Activated CD4-positive, alpha-beta T cell treated with anti-CD3 and anti-CD28 coated beads for 36 hours (primary cell): ENCODE measurements around the gene FMNL2. TPM values are rescaled to one million over a fixed set of nuclear protein-coding genes. Genes with fewer than 3 reads are reported as not detected.

Experiments
- ATAC-seq: fragments of 200-7000 bp; cut with Tn5 transposase; one replicate; pipeline ENCODE4 v1.10.0; 2021; ENCODE audit warnings: mild to moderate bottlenecking, moderate library complexity
- CTCF ChIA-PET: fragments of 350-600 bp; sonication (Branson Sonifier 250); formaldehyde crosslinking; loops from one replicate; lab custom pipeline; 2021; ENCODE audit warnings: antibody characterized with exemption; lab: Charles Lee
- POLR2A ChIA-PET: fragments of 350-600 bp; sonication (Branson Sonifier 250); formaldehyde crosslinking; loops from one replicate; lab custom pipeline; 2021; ENCODE audit warnings: antibody characterized with exemption, inconsistent platforms; lab: Charles Lee
- DNase-seq: peaks from one replicate; pipeline ENCODE4 v3.0.0-alpha.2; 2020
- H3K27ac Mint-ChIP-seq: one replicate; pipeline ENCODE4 v1.8.0; 2021; ENCODE audit warnings: mixed read lengths
- H3K27me3 Mint-ChIP-seq: one replicate; pipeline ENCODE4 v1.8.0; 2021; ENCODE audit warnings: mixed read lengths
- H3K36me3 Mint-ChIP-seq: one replicate; pipeline ENCODE4 v1.8.0; 2021; ENCODE audit warnings: low read depth, mixed read lengths
- H3K4me1 Mint-ChIP-seq: one replicate; pipeline ENCODE4 v1.8.0; 2021; ENCODE audit warnings: mixed read lengths
- H3K4me3 Mint-ChIP-seq: one replicate; pipeline ENCODE4 v1.8.0; 2021; ENCODE audit warnings: mild to moderate bottlenecking, moderate library complexity, mixed read lengths
- H3K9me3 Mint-ChIP-seq: one replicate; pipeline ENCODE4 v1.8.0; 2021; ENCODE audit warnings: low read depth, mixed read lengths
- intact Hi-C, 2 experiments: fragments of 100-400 bp; cut with DNase I in 1 of 2; cut with micrococcal nuclease in 1 of 2; formaldehyde crosslinking; loops; one replicate each; pipeline versions ENCODE4 v1.14.2 to v1.15.1; 2022 to 2024; cut with DNase I, micrococcal nuclease
- total RNA-seq, 2 experiments: library from RNA; stranded (reverse); gene quantifications; one replicate each; pipeline ENCODE4 v1.2.3, GENCODE V29; 2021

FMNL2 gene
- total RNA-seq, 2 experiments from 2014 or later: 3.0 to 3.3 TPM

DNA sequence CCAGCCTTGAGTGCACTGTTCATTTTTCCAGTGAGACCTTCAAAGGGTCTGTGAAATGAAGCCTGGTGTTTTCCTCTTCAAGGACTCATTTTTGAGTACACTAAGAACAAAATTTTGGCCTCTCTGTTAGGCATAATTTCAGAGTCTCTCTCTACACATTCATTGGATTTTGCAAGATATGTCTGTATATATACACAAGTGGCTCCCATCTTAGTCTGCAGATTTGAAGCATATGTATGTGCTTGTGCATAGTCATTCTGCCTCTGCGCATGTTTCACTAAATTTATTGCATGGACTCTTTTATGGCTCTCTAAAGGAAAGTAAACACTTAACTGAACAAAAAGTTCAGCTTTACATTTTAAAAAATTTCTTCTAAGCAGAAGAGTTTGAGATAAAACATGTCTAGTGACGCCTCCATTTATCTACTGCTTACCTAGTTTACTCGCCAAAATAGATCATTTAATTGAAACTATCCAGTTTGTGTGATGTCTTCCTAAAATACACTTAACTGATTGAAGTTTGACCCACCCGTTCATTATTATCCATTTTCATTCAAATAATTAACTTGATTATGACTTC, 145.9 kb downstream of the FMNL2 start:
- POLR2A ChIA-PET: no interaction called here
- Mint-ChIP-seq H3K9me3 (no peaks in the 10 kb centered on the region), H3K4me3 (no peak overlapping the region), H3K27me3 (peaks cover 3% of the 10 kb centered on the region), H3K4me1 (no peaks in the 10 kb centered on the region), H3K36me3 (no peaks in the 10 kb centered on the region), H3K27ac (no peak overlapping the region)
- DNase-seq (no peak), ATAC-seq (no peak)
- intact Hi-C loops: no loop called here
- CTCF ChIA-PET: no interaction called here

DNA sequence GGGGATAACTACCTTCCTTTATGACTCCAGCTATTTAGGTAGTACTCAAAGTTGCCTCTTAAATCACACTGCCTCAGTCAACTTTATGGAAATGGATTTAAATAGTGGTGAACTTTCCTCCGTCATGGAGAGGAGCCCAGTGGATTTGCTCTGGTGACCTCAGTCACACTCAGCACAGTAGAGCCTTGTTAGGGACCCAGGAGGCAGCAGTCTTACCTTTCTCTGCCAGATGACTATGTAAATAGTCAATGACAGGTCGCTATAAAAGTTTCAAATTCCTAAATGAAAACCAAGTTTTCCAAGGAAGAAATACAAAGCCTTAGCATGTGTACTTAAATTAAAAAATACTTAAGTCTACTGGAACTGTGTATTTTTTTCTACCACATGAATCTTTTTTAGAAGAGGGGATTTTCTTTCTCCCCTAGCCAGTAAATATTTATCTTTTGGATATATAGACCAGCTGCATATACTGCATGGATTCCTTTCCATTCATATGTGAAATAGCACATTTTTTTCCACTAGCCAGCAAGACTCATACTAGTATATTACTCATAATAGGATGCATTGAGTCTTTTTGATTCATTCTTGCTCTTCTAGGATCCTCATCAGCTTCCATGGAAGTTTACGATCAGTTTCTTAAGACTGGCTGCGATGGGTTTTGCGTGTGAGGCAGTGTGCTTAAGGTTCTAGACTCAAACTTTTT, 147.1 kb downstream of the FMNL2 start:
- Mint-ChIP-seq H3K4me3 (no peak overlapping the region), H3K27me3 (peaks cover 3% of the 10 kb centered on the region), H3K9me3 (no peaks in the 10 kb centered on the region), H3K4me1 (no peaks in the 10 kb centered on the region), H3K27ac (no peak overlapping the region), H3K36me3 (no peaks in the 10 kb centered on the region)
- ChIA-PET POLR2A (interaction anchor here (0.7 kb wide), 1 partner anchor 87 kb away, joined by 3 read pairs; no protein-coding TSS in a partner anchor), CTCF (no interaction called here)
- no peak for ATAC-seq
- intact Hi-C loops: no loop called here
- DNase-seq: no peak

DNA sequence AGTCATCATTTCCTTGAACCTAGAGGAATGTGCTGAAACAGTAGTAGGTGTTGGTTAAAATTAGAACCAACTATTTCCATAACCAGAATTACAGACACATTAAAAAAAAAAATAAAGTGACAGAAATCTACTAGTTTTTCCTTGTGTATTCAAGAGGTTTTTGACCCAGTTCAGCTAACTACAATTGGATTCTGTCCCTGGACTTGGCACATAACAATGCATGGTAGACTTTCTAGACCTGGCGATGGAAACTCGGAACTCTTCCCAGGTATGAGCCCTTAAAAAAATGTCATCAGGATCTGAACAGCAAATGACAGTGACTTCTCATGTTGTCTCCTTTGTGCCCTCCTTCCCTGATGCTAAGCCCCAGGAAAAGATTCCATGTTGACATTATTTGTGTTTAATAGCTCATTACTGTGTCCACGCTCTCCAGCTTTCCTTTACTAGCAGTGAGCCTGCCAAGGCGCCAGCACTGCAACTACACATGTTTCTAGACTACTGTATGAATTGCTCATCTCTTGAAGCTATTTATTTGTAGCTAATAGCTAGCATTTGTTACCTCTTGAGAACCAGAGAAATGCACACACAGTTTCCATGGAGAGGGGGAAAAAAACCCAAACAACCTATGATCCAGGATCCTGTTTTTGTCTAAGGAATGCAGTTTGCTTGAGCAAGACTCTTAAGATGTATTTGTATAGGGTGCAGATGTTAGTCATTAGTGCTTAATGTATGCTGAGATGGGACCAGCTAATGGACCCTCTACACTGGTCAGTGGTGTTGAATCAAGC, 148.5 kb downstream of the FMNL2 start:
- no peaks in the 10 kb centered on the region for H3K36me3 Mint-ChIP-seq
- DNase-seq (no peak), ATAC-seq (no peak)
- H3K4me1 Mint-ChIP-seq: no peaks in the 10 kb centered on the region
- ChIA-PET POLR2A (no interaction called here), CTCF (interaction anchor here (0.7 to 1.9 kb wide), 2 partner anchors 115 to 151 kb away, joined by 3 to 4 read pairs; no protein-coding TSS in a partner anchor)
- intact Hi-C loops: no loop called here
- no peak overlapping the region for H3K4me3 Mint-ChIP-seq
- H3K27me3 Mint-ChIP-seq: peaks cover 3% of the 10 kb centered on the region
- no peak overlapping the region for H3K27ac Mint-ChIP-seq
- no peaks in the 10 kb centered on the region for H3K9me3 Mint-ChIP-seq

DNA sequence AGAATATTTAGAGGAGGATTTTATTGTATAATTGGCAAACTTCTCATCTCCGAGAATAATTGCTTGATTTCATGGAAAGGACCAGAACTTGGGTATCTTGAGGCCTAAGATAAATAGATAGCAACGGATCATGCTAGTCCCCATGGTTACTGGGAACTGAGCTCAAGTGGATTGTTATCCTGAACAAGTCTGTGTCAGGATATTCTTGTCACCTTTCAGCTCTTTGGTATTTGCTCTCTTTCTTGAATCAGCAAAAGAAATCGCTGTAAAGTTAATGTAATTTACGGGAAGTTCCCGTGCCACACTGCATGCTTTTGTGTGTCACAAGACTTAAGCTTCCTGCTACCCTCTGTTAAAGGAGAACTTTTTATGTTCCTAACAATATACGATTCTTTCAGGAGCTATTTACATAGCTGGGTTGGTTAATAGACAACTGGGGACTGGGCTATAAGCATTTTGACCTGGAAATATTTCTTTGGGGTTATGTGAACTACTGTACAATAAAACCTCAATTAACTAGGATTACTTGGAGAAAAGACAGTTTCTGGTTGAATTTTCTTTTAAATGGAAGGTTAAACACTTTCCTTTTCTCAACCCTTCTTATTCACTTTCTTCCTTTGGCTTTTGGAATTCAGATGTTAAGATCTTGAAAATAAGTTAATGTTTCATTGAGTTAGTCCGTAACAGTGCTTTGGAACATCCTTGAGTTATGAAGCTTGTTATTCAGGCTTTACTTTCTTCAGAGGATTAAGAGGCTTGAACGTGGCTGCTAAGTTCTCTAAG, 151.2 kb downstream of the FMNL2 start:
- POLR2A ChIA-PET: no interaction called here
- H3K36me3 Mint-ChIP-seq: no peaks in the 10 kb centered on the region
- peaks cover 6% of the 10 kb centered on the region for H3K27me3 Mint-ChIP-seq
- no peak overlapping the region for H3K4me3 Mint-ChIP-seq
- no peaks in the 10 kb centered on the region for H3K4me1 Mint-ChIP-seq
- no peak overlapping the region for H3K27ac Mint-ChIP-seq
- CTCF ChIA-PET: interaction anchor here (0.6 to 1.3 kb wide), 3 partner anchors 9 to 1297 kb away, joined by 3 to 4 read pairs (median 3); no protein-coding TSS in a partner anchor
- H3K9me3 Mint-ChIP-seq: no peaks in the 10 kb centered on the region
- ATAC-seq (no peak), DNase-seq (no peak)
- intact Hi-C loops: no loop called here

DNA sequence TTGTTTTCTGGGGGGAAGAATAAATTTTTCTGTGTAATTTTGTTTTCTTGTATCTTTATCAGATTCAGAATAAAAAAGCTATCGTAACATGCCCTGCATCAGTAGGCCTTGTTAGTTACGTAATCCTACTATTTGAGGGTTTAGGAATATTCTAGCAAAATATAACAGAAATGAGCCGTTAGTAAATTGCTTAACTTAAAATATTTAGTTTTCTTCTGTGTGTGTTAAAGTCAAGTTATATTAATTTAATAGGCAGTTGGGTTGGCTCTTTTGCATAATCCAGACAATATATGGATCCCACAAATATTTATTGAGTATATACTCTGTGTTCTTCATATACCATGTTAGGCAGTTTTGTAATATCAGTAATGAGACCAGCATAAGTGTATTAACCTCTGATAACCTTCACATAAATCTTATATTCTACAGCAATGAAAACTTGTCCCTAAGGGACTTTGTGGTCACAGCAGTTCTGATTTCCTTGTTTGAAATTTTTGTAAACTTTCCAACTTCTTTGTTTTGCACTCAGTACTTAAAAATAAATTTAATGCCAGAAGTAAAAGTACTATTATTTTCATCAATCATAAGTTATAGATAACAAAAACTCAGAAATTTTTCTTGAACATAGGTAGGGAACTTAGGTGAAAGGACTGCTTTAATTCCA, 151.9 kb downstream of the FMNL2 start:
- Mint-ChIP-seq H3K36me3 (no peaks in the 10 kb centered on the region), H3K9me3 (no peaks in the 10 kb centered on the region), H3K27ac (no peak overlapping the region), H3K4me1 (no peaks in the 10 kb centered on the region), H3K27me3 (peaks cover 8% of the 10 kb centered on the region), H3K4me3 (no peak overlapping the region)
- ATAC-seq (no peak), DNase-seq (no peak)
- intact Hi-C loops: no loop called here
- ChIA-PET POLR2A (no interaction called here), CTCF (interaction anchor here (0.6 to 1.3 kb wide), 3 partner anchors 10 to 1298 kb away, joined by 3 to 4 read pairs (median 3); no protein-coding TSS in a partner anchor)

DNA sequence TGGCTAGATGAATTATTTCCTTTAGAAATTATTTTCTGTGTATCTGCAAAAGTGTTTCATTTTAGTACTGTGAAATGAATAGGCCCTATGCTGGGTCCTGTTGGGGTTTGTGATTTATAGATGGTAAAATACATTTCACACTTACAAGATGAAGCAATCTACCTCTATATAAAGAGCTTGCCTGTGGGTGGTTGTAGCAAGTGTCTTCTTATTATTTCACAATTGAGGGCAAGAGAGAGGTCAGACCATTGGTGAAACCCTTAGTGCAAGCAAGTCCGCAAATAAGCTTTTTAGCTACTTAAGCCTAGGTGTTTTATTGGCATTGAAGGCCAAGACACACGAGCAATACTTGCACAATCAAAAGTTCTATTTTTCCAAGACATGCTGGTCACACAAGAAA, 153.1 kb downstream of the FMNL2 start:
- no peaks in the 10 kb centered on the region for H3K9me3 Mint-ChIP-seq
- intact Hi-C loops: no loop called here
- CTCF ChIA-PET: interaction anchor here (0.6 kb wide), 1 partner anchor 11 kb away, joined by 3 read pairs; no protein-coding TSS in a partner anchor
- DNase-seq: no peak
- peak; percentile 16 for ATAC-seq
- H3K4me3 Mint-ChIP-seq: no peak overlapping the region
- H3K27me3 Mint-ChIP-seq: peaks cover 14% of the 10 kb centered on the region
- no peaks in the 10 kb centered on the region for H3K36me3 Mint-ChIP-seq
- H3K4me1 Mint-ChIP-seq: no peaks in the 10 kb centered on the region
- no peak overlapping the region for H3K27ac Mint-ChIP-seq
- POLR2A ChIA-PET: no interaction called here

DNA sequence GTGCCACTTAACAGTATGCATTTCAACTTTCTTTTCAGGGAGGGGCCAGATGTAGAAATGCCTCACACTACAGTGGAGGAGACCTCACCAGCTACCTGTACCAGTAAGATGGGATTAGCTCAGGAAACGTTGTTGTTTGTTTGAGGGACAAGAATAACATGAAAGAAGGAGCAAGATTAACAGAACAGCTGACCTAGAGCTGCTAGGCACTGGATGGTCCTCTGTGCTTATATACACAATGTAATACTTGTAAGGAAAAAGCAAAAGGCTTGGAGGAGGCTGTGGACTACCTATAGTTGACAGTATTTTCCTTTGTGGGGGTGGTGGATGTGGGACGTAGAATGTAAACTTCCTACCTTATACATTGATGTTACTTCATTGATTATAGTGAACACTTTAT, 154.4 kb downstream of the FMNL2 start:
- Mint-ChIP-seq H3K4me3 (no peak overlapping the region), H3K27ac (no peak overlapping the region), H3K9me3 (no peaks in the 10 kb centered on the region), H3K36me3 (no peaks in the 10 kb centered on the region), H3K4me1 (no peaks in the 10 kb centered on the region), H3K27me3 (peaks cover 20% of the 10 kb centered on the region)
- ATAC-seq (no peak), DNase-seq (no peak)
- intact Hi-C loops: no loop called here
- ChIA-PET POLR2A (no interaction called here), CTCF (interaction anchor here (0.7 kb wide), 1 partner anchor 988 kb away, joined by 3 read pairs; no protein-coding TSS in a partner anchor)

DNA sequence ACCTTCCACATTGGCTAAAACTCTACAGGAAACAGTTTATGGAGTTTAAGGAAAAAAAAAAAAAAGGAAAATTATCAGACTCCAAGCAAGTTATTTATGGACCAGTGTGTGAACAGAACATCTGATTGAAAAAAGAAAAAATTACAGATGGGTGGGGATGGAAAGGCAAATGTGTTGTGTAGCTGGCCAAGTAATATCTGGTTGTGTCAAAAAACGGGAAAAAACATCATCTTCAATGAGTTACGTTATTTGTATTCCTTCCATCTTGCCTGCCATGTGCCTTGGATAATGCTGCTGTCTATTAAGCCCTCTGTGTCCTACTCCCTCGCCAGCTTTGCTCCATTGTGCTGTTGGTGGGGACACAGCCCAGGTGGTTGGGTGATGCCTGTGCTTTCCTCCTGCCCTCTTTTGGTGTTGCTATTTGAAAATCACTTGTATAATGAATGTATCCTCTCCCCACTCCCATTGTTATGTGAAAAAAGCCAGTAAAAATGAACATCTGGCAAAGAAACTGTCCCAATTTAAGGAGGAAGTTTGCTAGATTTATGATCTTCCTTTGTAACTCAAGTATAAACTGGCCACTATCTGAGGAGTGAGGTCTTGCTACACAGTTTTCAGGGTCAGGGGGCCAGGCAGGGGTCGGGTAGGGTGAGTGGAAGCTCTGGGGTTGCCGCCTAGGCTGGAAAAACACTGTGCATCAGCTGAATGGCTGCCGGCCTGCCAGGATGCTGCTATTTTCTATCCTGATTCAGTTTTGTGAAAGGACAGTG, 155.9 kb downstream of the FMNL2 start:
- Mint-ChIP-seq H3K27ac (no peak overlapping the region), H3K36me3 (no peaks in the 10 kb centered on the region), H3K4me3 (no peak overlapping the region), H3K4me1 (no peaks in the 10 kb centered on the region), H3K27me3 (peaks cover 21% of the 10 kb centered on the region), H3K9me3 (no peaks in the 10 kb centered on the region)
- DNase-seq (no peak), ATAC-seq (no peak)
- POLR2A ChIA-PET: no interaction called here
- CTCF ChIA-PET: interaction anchor here (0.7 to 1.1 kb wide), 2 partner anchors 14 to 239 kb away, joined by 3 read pairs; no protein-coding TSS in a partner anchor
- intact Hi-C loops: no loop called here

DNA sequence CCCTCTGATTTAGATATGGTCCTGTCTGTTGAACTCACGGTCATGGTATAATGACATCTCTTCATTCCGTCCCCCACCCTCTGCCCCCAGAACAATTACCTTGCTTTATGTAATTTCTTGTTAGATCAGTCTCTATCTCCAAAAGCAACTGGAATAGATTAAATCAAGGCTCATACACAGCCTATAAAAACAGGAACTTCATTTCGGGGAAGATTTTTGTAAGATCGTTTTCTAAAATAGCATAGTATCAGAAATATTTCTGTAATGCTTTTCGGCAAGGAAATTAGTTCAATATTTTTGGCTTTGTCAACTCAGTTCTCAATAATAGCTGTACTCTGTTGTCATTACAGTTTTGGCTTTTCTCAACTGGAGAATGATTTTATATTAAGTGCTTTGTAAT, 157.2 kb downstream of the FMNL2 start:
- POLR2A ChIA-PET: no interaction called here
- CTCF ChIA-PET: interaction anchor here (0.6 to 0.8 kb wide), 2 partner anchors 22 to 160 kb away, joined by 3 read pairs; no protein-coding TSS in a partner anchor
- no peak for DNase-seq
- ATAC-seq: no peak
- Mint-ChIP-seq H3K4me1 (no peaks in the 10 kb centered on the region), H3K4me3 (no peak overlapping the region), H3K9me3 (no peaks in the 10 kb centered on the region), H3K27ac (no peak overlapping the region), H3K27me3 (peaks cover 24% of the 10 kb centered on the region), H3K36me3 (no peaks in the 10 kb centered on the region)
- intact Hi-C loops: no loop called here

DNA sequence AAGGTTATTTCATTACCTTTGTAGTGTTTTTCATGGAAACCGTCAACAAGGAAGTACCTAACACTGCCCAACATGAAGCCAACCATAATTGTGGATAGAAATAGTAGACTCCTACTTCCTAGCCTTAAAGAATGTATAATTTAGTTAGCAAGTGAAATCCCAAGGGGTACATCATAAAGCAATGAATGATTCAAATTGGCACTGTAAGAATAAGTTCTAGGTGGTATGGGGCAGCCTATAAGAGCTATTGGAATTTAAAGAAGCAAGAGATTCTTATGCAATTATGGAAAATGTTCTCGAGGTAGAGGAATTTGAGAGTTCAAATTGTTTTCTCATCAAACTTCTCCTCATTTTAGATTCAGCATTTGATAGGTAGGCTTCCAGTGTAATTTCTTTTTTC, 157.9 kb downstream of the FMNL2 start:
- Mint-ChIP-seq H3K4me3 (no peak overlapping the region), H3K27me3 (peaks cover 24% of the 10 kb centered on the region), H3K4me1 (peaks cover 2% of the 10 kb centered on the region), H3K36me3 (no peaks in the 10 kb centered on the region), H3K9me3 (no peaks in the 10 kb centered on the region), H3K27ac (no peak overlapping the region)
- intact Hi-C loops: no loop called here
- DNase-seq (no peak), ATAC-seq (no peak)
- POLR2A ChIA-PET: no interaction called here
- CTCF ChIA-PET: interaction anchor here (0.6 to 0.8 kb wide), 2 partner anchors 23 to 161 kb away, joined by 3 read pairs; no protein-coding TSS in a partner anchor
